Measurements from ENCODE around the gene CDK5RAP1. TPM values are rescaled to one million over a fixed set of nuclear protein-coding genes. Genes with fewer than 3 reads are reported as not detected.

The CDK5RAP1 gene
- polyA plus RNA-seq, 2 of the 4 experiments (the other 2 are of a cell fraction), result 39.6 to 39.7 TPM

DNA sequence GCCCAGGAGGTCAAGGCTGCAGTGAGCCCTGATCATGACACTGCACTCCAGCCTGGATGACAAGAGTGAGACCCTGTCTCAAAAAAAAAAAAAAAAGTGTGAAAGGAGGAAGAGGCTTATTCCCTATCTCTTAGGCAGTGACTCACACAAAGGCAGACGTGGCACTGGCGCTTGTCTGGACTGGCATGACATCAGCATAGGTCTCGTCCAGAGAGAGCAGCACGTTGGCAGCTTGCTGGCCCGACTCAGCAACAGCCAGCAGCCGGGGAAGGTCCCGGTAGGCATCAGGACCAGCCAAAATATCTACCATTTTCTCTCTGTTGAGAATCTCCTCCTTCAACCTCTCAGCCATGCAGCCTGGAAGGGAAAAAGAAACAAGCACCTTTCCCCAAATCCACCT, 14.1 kb downstream of the CDK5RAP1 start:
- H3K9me3 ChIP-seq, result no peaks in the 10 kb centered on the region
- peak overlapping the region; percentile 43 to 65 for H3K27ac ChIP-seq
- 16% methylated on average over 7 of the region's 7 CpGs for WGBS (ENCODE audit: missing lambda C conversion rate)
- ATAC-seq, result peak; percentile 96 to 100
- peaks cover 16% of the 10 kb centered on the region for H3K4me1 ChIP-seq
- no peak overlapping the region for H3K4me3 ChIP-seq
- TF ChIP-seq ZFP36 (IDR thresholded peaks at IDR 0.05; ENCODE audit: borderline replicate concordance, partially characterized antibody), result no peak
- TF ChIP-seq NPAS2 (CRISPR knock-in tag; IDR thresholded peaks at IDR 0.05; ENCODE audit: borderline replicate concordance), result no peak
- no peak for TF ChIP-seq CHD2 (IDR thresholded peaks at IDR 0.05; ENCODE audit: low read length, partially characterized antibody)
- TF ChIP-seq FOXS1 (CRISPR knock-in tag; IDR thresholded peaks at IDR 0.05), result no peak
- no peak for TF ChIP-seq EHF (CRISPR knock-in tag; IDR thresholded peaks at IDR 0.05)
- TF ChIP-seq MAFK (IDR thresholded peaks at IDR 0.05; ENCODE audit: partially characterized antibody), result peak; percentile 27
- no peak for TF ChIP-seq ESRRA (IDR thresholded peaks at IDR 0.05; ENCODE audit: borderline replicate concordance, low read length)
- TF ChIP-seq, protein P1, sequence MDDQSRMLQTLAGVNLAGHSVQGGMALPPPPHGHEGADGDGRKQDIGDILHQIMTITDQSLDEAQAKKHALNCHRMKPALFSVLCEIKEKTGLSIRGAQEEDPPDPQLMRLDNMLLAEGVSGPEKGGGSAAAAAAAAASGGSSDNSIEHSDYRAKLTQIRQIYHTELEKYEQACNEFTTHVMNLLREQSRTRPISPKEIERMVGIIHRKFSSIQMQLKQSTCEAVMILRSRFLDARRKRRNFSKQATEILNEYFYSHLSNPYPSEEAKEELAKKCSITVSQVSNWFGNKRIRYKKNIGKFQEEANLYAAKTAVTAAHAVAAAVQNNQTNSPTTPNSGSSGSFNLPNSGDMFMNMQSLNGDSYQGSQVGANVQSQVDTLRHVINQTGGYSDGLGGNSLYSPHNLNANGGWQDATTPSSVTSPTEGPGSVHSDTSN (IDR thresholded peaks at IDR 0.05), result no peak
- TF ChIP-seq RARB (CRISPR knock-in tag; IDR thresholded peaks at IDR 0.05), result no peak
- no peak for TF ChIP-seq FOSL2 (IDR thresholded peaks at IDR 0.05)
- peak; percentile 53 for TF ChIP-seq FOSL2 (CRISPR knock-in tag; IDR thresholded peaks at IDR 0.05)
- no peak for TF ChIP-seq MAZ (IDR thresholded peaks at IDR 0.05; ENCODE audit: borderline replicate concordance, low read depth, low read length)
- no peak for TF ChIP-seq NR3C1 (IDR thresholded peaks at IDR 0.05)
- FAIRE-seq, result no peak
- POLR2A ChIA-PET, result interaction anchor here (0.6 kb wide), 1 partner anchor 11 kb away, joined by 3 read pairs; no protein-coding TSS in a partner anchor
- CTCF ChIA-PET, result interaction anchor here (0.6 to 1.0 kb wide), 2 partner anchors 58 to 59 kb away, joined by 3 read pairs; no protein-coding TSS in a partner anchor
- H3K4me2 ChIP-seq, result peak overlapping the region; percentile 65
- DNase-seq (ENCODE audit: low read depth in 1 of 2, low spot score in 1 of 2), result peak; percentile 62 to 85

DNA sequence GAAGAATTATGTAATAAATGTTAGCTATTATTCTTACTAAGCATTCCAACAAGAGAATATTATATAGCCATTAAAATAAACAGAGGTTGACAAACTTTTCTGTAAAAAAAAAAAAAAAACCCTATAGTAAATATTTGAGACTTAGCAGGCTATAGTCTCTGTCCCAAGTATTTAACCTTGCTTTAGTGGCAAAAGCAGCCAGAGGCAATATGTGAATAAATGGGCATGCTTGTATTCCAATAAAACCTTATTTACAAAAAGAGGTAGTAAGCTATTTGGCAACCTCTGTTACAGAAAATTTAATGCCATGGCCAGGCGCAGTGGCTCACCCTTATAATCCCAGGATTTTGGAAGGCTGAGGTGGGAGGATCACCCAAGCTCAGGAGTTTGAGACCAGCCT, 14.6 kb downstream of the CDK5RAP1 start:
- POLR2A ChIA-PET, result interaction anchor here (0.6 kb wide), 1 partner anchor 10 kb away, joined by 3 read pairs; no protein-coding TSS in a partner anchor
- 100% methylated on average over 1 of the region's 1 CpG for WGBS (ENCODE audit: missing lambda C conversion rate)
- no peak for ATAC-seq

DNA sequence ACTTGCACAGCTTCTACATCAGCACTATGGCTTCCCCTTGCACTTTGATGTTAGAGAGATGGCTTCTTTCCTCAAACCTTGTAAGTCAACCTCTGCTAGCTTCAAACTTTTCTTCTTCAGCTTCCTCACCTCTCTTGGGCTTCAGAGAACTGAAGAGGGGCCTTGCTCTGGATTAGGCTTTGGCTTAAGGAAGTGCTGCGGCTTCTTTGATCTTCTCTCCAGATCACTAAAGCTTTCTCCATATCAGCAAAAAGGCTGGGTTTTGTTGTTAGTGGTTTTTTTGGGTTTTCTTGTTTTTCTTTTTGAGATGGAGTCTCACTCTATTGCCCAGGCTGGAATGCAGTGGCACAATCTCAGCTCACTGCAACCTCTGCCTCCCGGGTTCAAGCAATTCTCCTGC, 24.0 kb downstream of the CDK5RAP1 start:
- ATAC-seq (no peak), DNase-seq (ENCODE audit: low read depth in 1 of 2, low spot score in 1 of 2) (no peak), FAIRE-seq (no peak)
- Histone ChIP-seq H3K27ac (no peak overlapping the region), H3K9me3 (no peaks in the 10 kb centered on the region), H3K4me3 (no peak overlapping the region), H3K4me2 (no peak overlapping the region), H3K4me1 (peaks cover 24% of the 10 kb centered on the region)
- ChIA-PET POLR2A (interaction anchor here (1.6 kb wide), 1 partner anchor 10 kb away, joined by 3 read pairs; no protein-coding TSS in a partner anchor), CTCF (interaction anchor here (0.6 to 1.4 kb wide), 3 partner anchors 27 to 582 kb away, joined by 3 to 4 read pairs (median 3); no protein-coding TSS in a partner anchor)
- WGBS (ENCODE audit: missing lambda C conversion rate), result 98% methylated on average over 2 of the region's 2 CpGs
- TF ChIP-seq HOXB13 (CRISPR knock-in tag; IDR thresholded peaks at IDR 0.05; ENCODE audit: low read depth) (no peak), RCOR1 (IDR thresholded peaks at IDR 0.05; ENCODE audit: low read depth, low read length) (no peak), CBX2 (IDR thresholded peaks at IDR 0.05; ENCODE audit: borderline replicate concordance, low read depth) (no peak), NFE2L2 (conservative IDR thresholded peaks at IDR 0.05; ENCODE audit: low read length) (no peak), HOXB5 (CRISPR knock-in tag; IDR thresholded peaks at IDR 0.05) (no peak), KDM5A (IDR thresholded peaks at IDR 0.05) (no peak)
- TF ChIP-seq, protein P2, sequence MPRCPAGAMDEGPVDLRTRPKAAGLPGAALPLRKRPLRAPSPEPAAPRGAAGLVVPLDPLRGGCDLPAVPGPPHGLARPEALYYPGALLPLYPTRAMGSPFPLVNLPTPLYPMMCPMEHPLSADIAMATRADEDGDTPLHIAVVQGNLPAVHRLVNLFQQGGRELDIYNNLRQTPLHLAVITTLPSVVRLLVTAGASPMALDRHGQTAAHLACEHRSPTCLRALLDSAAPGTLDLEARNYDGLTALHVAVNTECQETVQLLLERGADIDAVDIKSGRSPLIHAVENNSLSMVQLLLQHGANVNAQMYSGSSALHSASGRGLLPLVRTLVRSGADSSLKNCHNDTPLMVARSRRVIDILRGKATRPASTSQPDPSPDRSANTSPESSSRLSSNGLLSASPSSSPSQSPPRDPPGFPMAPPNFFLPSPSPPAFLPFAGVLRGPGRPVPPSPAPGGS (IDR thresholded peaks at IDR 0.05), result no peak

More for the DNA sequence above, 14.6 kb downstream of the CDK5RAP1 start:
- Histone ChIP-seq H3K27ac (peak overlapping the region; percentile 43 to 65; a peak in 5 of 6 replicates), H3K4me1 (peaks cover 16% of the 10 kb centered on the region), H3K9me3 (no peaks in the 10 kb centered on the region), H3K4me2 (peak overlapping the region; percentile 65; the same call in 2 of the 3 replicates), H3K4me3 (no peak overlapping the region)
- no peak for DNase-seq (ENCODE audit: low read depth in 1 of 2, low spot score in 1 of 2)
- FAIRE-seq, result no peak
- CTCF ChIA-PET, result interaction anchor here (0.6 to 1.0 kb wide), 2 partner anchors 31 to 59 kb away, joined by 3 to 4 read pairs; no protein-coding TSS in a partner anchor
- TF ChIP-seq NPAS2 (CRISPR knock-in tag; IDR thresholded peaks at IDR 0.05; ENCODE audit: borderline replicate concordance) (no peak), BHLHE40 (IDR thresholded peaks at IDR 0.05; ENCODE audit: low read depth, low read length) (no peak), TP53 (CRISPR knock-in tag; IDR thresholded peaks at IDR 0.05) (no peak), TFCP2L1 (CRISPR knock-in tag; IDR thresholded peaks at IDR 0.05) (no peak), SMC3 (IDR thresholded peaks at IDR 0.05) (no peak), ZC3H11A (IDR thresholded peaks at IDR 0.05) (no peak), RFX5 (IDR thresholded peaks at IDR 0.05) (no peak), CBX8 (IDR thresholded peaks at IDR 0.05) (no peak), KDM5A (IDR thresholded peaks at IDR 0.05) (no peak)
- TF ChIP-seq, protein P2 (IDR thresholded peaks at IDR 0.05), result no peak
